ENCODE data around the gene UBE2E2. TPM values are rescaled to one million over a fixed set of nuclear protein-coding genes. Genes with fewer than 3 reads are reported as not detected.
A peak's percentile ranks its signal among the peaks of the same experiment; 100 is the strongest.

Gene UBE2E2
- total RNA-seq, 3 donors from 2014 or later: 4.8 to 24.4 (median 8.9) TPM

GRCh38 chr3:23493889-23494288 lies 290.8 kb downstream of the UBE2E2 start:
- Histone ChIP-seq H3K36me3 (ENCODE audit: low read depth) (no peaks in the 10 kb centered on the region), H3K9me3 (no peaks in the 10 kb centered on the region), H3K4me3 (no peak overlapping the region), H3K4me1 (ENCODE audit: low read depth) (no peaks in the 10 kb centered on the region)
- intact Hi-C loops (cut with DNase I, micrococcal nuclease): no loop called here
- no peak for ATAC-seq
- no peak for DNase-seq
- TF ChIP-seq, protein P1, sequence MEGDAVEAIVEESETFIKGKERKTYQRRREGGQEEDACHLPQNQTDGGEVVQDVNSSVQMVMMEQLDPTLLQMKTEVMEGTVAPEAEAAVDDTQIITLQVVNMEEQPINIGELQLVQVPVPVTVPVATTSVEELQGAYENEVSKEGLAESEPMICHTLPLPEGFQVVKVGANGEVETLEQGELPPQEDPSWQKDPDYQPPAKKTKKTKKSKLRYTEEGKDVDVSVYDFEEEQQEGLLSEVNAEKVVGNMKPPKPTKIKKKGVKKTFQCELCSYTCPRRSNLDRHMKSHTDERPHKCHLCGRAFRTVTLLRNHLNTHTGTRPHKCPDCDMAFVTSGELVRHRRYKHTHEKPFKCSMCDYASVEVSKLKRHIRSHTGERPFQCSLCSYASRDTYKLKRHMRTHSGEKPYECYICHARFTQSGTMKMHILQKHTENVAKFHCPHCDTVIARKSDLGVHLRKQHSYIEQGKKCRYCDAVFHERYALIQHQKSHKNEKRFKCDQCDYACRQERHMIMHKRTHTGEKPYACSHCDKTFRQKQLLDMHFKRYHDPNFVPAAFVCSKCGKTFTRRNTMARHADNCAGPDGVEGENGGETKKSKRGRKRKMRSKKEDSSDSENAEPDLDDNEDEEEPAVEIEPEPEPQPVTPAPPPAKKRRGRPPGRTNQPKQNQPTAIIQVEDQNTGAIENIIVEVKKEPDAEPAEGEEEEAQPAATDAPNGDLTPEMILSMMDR (IDR thresholded peaks at IDR 0.05): no peak

- ATAC-seq: no peak
- Histone ChIP-seq H3K36me3 (ENCODE audit: low read depth) (no peaks in the 10 kb centered on the region), H3K4me3 (no peak overlapping the region), H3K9me3 (no peaks in the 10 kb centered on the region), H3K4me1 (ENCODE audit: low read depth) (no peaks in the 10 kb centered on the region)
- DNase-seq: no peak
- intact Hi-C loops (cut with DNase I, micrococcal nuclease): no loop called here
- TF ChIP-seq, protein P1 (IDR thresholded peaks at IDR 0.05): no peak
These were observed 291.8 kb downstream of the UBE2E2 start for GRCh38 chr3:23494967-23495366.

GRCh38 chr3:23495507-23495906 lies 292.4 kb downstream of the UBE2E2 start:
- Histone ChIP-seq H3K4me3 (no peak overlapping the region), H3K9me3 (no peaks in the 10 kb centered on the region), H3K36me3 (ENCODE audit: low read depth) (no peaks in the 10 kb centered on the region), H3K4me1 (ENCODE audit: low read depth) (no peaks in the 10 kb centered on the region)
- DNase-seq (no peak), ATAC-seq (peak; percentile 61)
- TF ChIP-seq, protein P1 (IDR thresholded peaks at IDR 0.05): no peak
- intact Hi-C loops (cut with DNase I, micrococcal nuclease): no loop called here

- DNase-seq (no peak), ATAC-seq (no peak)
- Histone ChIP-seq H3K4me1 (ENCODE audit: low read depth) (no peaks in the 10 kb centered on the region), H3K36me3 (ENCODE audit: low read depth) (no peaks in the 10 kb centered on the region), H3K9me3 (no peaks in the 10 kb centered on the region), H3K4me3 (no peak overlapping the region)
- intact Hi-C loops (cut with DNase I, micrococcal nuclease): no loop called here
- TF ChIP-seq, protein P1 (IDR thresholded peaks at IDR 0.05): no peak
These were observed 293.0 kb downstream of the UBE2E2 start for GRCh38 chr3:23496165-23496564.

DNA sequence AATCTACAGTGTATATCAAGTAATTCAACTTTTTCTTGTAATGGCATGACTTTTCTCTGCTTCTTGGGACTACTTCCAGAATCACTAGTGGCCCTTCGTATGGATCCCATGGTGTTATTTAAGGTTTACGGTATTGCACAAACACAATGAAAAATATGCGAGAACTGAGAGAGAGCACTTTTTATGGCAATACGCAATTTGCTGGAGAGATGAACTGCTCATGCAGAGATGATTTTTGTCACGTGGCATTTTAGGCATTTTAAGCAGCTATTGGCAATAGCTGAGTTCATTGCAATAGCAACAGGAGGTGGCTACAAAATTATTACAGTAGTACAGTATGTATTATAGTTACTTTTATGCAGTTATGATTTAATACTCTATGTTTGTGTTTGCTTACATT lies 294.0 kb downstream of the UBE2E2 start:
- no peaks in the 10 kb centered on the region for H3K4me1 ChIP-seq (ENCODE audit: low read depth)
- no peaks in the 10 kb centered on the region for H3K9me3 ChIP-seq
- intact Hi-C loops (cut with DNase I, micrococcal nuclease): no loop called here
- no peak for DNase-seq
- TF ChIP-seq, protein P1 (IDR thresholded peaks at IDR 0.05): no peak
- no peaks in the 10 kb centered on the region for H3K36me3 ChIP-seq (ENCODE audit: low read depth)
- no peak for ATAC-seq
- no peak overlapping the region for H3K4me3 ChIP-seq

DNA sequence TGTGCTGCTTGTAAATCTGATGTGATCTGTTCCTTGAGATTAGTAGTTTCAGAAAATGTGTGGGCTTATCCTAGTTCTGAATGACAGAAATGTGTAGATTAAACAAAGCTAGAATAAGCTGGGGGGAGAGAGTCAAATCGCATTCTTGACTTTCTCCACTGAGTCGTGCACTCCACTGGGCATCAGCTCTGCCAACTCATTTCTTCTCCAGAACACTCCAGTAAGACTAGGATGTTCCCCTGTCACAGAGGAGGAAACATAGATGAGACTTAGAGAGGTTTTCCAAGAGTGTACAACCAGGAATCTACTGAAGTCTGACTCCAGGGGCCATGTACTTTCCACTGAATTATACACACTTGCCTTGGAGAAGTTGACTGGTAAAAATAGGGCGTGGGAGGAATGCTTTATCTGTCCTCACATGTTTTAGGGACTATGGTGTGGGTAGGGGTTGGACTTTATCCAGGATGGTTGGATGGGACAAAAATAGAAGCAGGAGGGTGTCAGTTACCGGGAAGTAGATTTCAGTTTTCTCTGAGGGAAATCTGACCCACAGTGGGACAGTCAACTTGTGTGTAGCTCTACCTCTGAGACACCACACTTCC lies 298.2 kb downstream of the UBE2E2 start:
- ATAC-seq: no peak
- no peaks in the 10 kb centered on the region for H3K36me3 ChIP-seq (ENCODE audit: low read depth)
- no peaks in the 10 kb centered on the region for H3K4me1 ChIP-seq (ENCODE audit: low read depth)
- H3K9me3 ChIP-seq: no peaks in the 10 kb centered on the region
- intact Hi-C loops (cut with DNase I, micrococcal nuclease): no loop called here
- DNase-seq: no peak
- TF ChIP-seq, protein P1 (IDR thresholded peaks at IDR 0.05): no peak
- H3K4me3 ChIP-seq: no peak overlapping the region
